DMS153 (cell line): ENCODE measurements around the gene ZNF583.

Experiments used
- DNase-seq: peaks from one replicate; lab custom pipeline; 2025; lab: John Stamatoyannopoulos, UW

ZNF583 gene

DNA sequence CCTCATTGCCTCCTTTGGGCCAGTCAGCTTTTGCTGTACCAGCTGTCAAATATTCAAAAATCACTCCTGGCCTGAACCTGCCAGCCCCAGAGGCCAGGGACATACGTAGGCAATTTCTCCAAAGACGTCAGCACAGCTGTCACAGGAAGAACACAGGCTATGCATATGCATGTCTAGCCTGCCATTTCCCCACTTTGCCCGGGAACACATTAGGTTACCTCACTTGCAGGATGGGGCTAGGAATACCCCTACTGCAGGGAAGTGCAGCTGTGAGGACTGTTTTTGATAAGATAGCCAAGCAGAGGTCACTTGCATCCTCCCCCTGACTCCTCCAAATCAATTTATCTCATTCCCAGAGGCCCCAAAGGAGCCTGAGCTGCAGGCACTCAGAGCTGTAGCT lies 70.2 kb downstream of the ZNF583 start:
- no peak for DNase-seq

DNA sequence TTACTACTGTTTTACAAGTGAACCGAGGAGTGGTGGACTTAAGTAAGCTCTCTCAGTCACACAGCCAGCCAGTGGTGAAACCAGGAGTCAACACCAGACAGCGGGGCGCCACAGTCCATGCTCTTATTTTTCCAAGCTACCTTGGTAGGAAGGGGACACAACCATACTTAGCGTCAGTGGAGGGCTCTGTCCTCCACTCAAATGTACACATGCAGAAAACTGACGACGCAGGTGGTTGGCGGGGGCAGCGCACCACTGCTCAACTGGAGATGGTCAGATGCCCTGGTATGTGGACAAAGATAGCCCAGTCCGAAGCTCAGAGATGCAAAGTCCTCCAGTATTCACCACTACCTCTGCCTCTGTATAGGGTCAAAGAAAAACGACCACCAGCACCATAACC lies 72.0 kb downstream of the ZNF583 start:
- no peak for DNase-seq
